C4-2B (cell line): ENCODE measurements around the gene PNPLA5.

Source experiments
- CTCF ChIP-seq: fragments of 450-650 bp; conservative IDR thresholded peaks from 2 replicates; pipeline ENCODE4 v1.5.1; 2017; ENCODE audit warnings: mild to moderate bottlenecking
- ZFX ChIP-seq: fragments of 450-650 bp; IDR thresholded peaks from 2 replicates; pipeline ENCODE4 v1.6.1; 2017

DNA sequence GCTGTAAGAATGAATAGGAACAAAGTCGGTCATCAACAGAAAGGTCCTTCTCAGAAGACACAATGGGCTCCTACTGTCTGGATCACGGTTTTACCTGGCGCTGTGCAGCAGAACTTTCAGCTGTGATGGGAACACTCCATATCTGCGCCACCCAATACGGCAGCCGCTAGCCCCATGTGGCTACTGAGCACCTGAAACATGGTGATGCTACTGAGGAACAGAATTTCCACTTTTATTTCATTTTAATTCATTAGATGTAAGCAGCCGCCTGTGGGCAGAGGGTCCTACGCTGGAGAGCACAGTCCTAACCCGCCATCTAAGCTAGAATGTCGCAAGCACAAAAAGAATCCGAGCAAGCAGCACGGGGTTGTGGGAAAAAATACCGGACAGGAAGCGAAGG, 32.2 kb downstream of the PNPLA5 start:
- TF ChIP-seq CTCF (no peak), ZFX (no peak)
